ENCODE results near the gene APOF.

DNA sequence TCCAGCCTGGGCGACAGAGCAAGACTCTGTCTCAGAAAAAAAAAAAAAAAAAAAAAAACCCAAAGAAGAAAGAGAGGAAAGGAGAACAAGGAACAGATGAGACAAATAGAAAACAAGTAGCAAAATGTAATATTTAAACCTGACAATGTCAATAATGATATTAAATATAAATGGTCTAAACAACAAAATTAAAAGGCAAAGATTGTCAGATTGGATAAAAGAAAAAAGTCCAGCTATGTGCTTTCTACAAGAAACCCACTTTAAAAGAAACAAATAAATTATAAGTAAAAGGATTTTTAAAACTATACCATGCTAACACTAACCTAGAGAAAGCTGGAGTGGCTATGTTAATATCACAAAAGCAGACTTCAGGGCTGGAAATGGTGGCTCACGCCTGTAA lies 29.7 kb upstream of the APOF start:
- TF ChIP-seq CTCF (IDR thresholded peaks at IDR 0.05): no peak
- TF ChIP-seq POLR2A (IDR thresholded peaks at IDR 0.05): no peak
- no peak for TF ChIP-seq POLR2AphosphoS5 (IDR thresholded peaks at IDR 0.05; ENCODE audit: insufficient read depth in 1 of 2, low read depth in 1 of 2)

All from vagina (tissue), 2 donors.